Measurements from ENCODE around the gene BTN2A1.

BTN2A1 gene

DNA sequence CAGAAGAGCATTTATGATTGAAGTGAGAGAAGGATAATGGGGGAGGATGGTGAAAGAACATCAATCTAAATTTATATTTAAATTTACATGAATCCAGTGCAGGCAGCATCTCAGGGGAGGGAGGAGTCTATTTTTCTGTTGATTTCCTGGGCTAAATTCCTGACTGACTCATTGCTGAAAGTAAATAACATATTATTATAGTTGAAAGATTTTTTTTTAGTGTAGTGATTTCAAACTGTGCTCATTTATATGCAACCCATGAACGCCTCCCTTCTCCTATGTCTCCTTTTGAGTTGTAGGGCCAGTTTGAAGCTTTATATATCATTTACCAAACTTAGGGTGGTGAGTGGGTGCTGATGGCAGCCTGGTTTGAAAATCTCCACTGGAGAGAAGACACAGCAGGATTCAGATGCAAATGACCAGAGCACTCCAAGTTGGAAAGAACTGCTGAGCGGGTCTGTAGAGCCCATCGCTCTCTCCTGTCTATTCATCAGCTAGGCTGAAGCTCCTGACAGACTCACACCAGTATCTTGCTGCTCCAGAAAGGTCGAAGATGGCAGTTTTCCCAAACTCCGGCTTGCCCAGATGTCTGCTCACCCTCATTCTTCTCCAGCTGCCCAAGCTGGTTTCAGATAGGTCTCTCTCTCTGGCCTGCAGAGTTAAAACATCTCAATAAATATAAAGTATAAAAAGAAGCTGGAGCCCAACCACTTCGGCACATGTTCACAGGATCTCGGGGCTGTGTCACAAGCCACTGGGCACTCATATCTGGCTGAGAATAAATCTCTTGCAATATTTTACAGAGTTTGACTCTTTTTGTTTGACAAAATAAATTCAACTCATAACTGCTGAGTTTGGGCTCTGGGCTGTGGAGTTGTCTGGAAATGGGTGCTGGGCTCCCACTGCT is 18.3 kb downstream of the BTN2A1 start:
- H3K4me3 ChIP-seq (ENCODE audit: low read depth, low read length), result no peak overlapping the region
- peak; percentile 16 for DNase-seq (ENCODE audit: low read depth)
- TF ChIP-seq CTCF (conservative IDR thresholded peaks at IDR 0.05; ENCODE audit: low read depth, low read length), result no peak

DNA sequence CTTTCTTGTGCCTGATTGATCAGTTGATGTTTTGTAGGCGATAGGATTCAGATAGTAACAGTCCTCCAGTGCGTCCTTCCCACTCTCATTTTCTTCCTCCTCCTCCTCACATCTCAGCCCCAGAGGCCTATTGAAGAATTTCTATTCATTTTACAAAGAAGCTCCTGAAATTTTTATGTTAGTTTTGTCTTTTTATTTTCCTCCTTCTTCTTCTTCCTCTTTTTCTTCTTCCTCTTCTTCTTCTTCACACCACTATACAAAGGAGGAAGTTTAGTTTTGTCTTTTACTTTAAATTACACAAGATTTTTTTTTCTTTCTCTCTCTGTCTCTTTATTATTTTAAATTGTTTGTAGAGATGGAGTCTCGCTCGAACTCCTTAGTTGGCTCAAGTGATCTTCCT is 19.1 kb downstream of the BTN2A1 start:
- DNase-seq (ENCODE audit: low read depth), result no peak
- no peak for TF ChIP-seq CTCF (conservative IDR thresholded peaks at IDR 0.05; ENCODE audit: low read depth, low read length)
- no peak overlapping the region for H3K4me3 ChIP-seq (ENCODE audit: low read depth, low read length)

GRCh38 chr6:26477426-26477825 is 19.7 kb downstream of the BTN2A1 start:
- TF ChIP-seq CTCF (conservative IDR thresholded peaks at IDR 0.05; ENCODE audit: low read depth, low read length), result no peak
- DNase-seq (ENCODE audit: low read depth), result no peak
- no peak overlapping the region for H3K4me3 ChIP-seq (ENCODE audit: low read depth, low read length)

DNA sequence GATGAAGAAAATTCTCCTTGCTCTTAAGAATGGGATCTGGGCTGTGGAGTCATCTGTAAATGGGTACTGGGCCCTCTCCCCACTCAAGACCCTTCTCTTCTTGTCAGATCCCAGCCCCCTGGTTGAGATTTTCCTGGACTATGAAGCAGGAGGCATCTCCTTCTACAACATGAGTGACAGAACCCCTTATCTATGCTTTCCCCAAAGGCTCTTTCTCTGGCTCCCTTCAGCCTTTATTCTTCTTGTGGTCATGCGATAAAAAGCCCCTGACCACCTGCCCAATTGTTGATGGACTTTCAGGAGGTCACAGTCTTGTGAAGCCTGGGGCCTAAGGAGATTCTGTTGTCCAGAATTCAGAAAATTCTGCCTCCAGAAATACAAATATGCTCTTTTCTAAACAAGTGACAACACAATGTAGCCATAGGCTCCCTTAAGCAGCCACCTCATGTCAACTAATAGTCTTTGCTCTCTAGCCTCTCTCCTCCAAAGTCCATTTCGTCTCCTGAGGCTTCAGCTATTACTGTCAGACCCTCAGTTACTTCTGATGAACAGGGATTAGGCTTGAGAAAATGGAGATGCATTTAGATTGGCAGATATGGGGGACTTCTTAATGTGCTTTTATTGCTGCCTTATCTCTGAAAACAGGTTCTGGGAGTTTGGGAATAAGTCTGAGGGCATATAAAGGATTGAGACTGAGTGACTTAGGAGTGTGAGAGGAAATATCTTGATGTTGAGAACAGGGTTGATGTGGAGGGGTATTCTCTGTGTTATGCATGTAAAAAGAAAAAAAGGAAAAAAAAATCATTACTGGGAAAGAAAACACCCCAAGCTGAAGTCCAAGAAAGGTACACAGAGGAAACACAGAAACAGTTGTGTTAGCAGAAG is 20.6 kb downstream of the BTN2A1 start:
- no peak overlapping the region for H3K4me3 ChIP-seq (ENCODE audit: low read depth, low read length)
- no peak for DNase-seq (ENCODE audit: low read depth)
- no peak for TF ChIP-seq CTCF (conservative IDR thresholded peaks at IDR 0.05; ENCODE audit: low read depth, low read length)

DNA sequence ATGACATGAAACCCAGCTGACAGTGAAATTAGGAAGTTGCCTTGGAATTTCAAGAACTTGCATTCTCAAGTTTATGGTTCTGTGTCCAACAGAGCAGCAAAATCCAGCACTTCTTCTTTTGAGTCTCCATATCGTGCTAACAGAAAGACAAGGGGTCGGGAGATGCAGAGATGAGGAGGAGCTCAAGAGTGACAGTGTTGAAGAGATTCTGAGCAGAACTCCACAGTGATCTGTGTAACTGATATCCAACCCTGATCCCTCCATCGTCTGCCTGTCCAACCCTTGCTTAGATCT is 21.2 kb downstream of the BTN2A1 start:
- TF ChIP-seq CTCF (conservative IDR thresholded peaks at IDR 0.05; ENCODE audit: low read depth, low read length), result no peak
- no peak overlapping the region for H3K4me3 ChIP-seq (ENCODE audit: low read depth, low read length)
- no peak for DNase-seq (ENCODE audit: low read depth)

GRCh38 chr6:26482338-26482737 is 24.6 kb downstream of the BTN2A1 start:
- TF ChIP-seq CTCF (conservative IDR thresholded peaks at IDR 0.05; ENCODE audit: low read depth, low read length), result no peak
- no peak for DNase-seq (ENCODE audit: low read depth)
- H3K4me3 ChIP-seq (ENCODE audit: low read depth, low read length), result no peak overlapping the region
